Endothelial cell of umbilical vein (primary cell): Measurements from ENCODE around the gene TEX44. TPM values are rescaled to one million over a fixed set of nuclear protein-coding genes. Genes with fewer than 3 reads are reported as not detected.

Experiments
- BruUV-seq: library from RNA; stranded (reverse); fragments of 400-500 nt; replicated peaks from 2 replicates; lab custom pipeline; 2021; lab: Mats Ljungman, UMichigan
- CTCF ChIA-PET: fragments of 300-600, 350-600 bp; sonication (Branson Sonifier 250); formaldehyde crosslinking; loops from one replicate; lab custom pipeline; 2021; ENCODE audit warnings: antibody characterized with exemption, inconsistent platforms; lab: Charles Lee
- POLR2A ChIA-PET: fragments of 300-600, 350-600 bp; sonication (Branson Sonifier 250); formaldehyde crosslinking; loops from one replicate; lab custom pipeline; 2021; ENCODE audit warnings: antibody characterized with exemption, inconsistent platforms; lab: Charles Lee
- DNase-seq: peaks from one replicate; pipeline ENCODE4 v3.0.0-alpha.2; 2011; ENCODE audit warnings: low read depth, low spot score
- FAIRE-seq: peaks from 2 replicates; lab custom pipeline; 2011; peaks lifted over from hg19 to GRCh38; lab: Jason Lieb, UNC
- H2AFZ ChIP-seq: 2 replicates; pipeline ENCODE4 v1.6.0; 2012; ENCODE audit warnings: low read depth, low read length, control low read depth, inconsistent platforms
- H3K27ac ChIP-seq: 2 replicates; pipeline ENCODE4 v1.5.1; 2011; ENCODE audit warnings: low read depth, mild to moderate bottlenecking, control low read depth, low read length, moderate library complexity; ENCODE audit not compliant: insufficient read depth
- H3K27me3 ChIP-seq, 2 experiments: 2 replicates each; pipeline versions ENCODE4 v1.6.0 to v1.6.1; 2011; ENCODE audit warnings: low read length in 2 of 2, mixed read lengths in 1 of 2; ENCODE audit not compliant: control insufficient read depth in 2 of 2, insufficient read depth in 2 of 2
- H3K36me3 ChIP-seq, 2 experiments: 2 replicates in 1 of 2; 3 replicates in 1 of 2; pipeline ENCODE4 v1.5.1; 2011; ENCODE audit warnings: low read length in 2 of 2, mild to moderate bottlenecking in 1 of 2, moderate library complexity in 1 of 2; ENCODE audit not compliant: control insufficient read depth in 2 of 2, insufficient read depth in 2 of 2; ENCODE audit errors: extremely low read depth in 1 of 2
- H3K4me1 ChIP-seq: 3 replicates; pipeline ENCODE4 v1.5.1; 2011; ENCODE audit warnings: mild to moderate bottlenecking, low read length; ENCODE audit not compliant: control insufficient read depth, insufficient read depth; ENCODE audit errors: extremely low read depth
- H3K4me2 ChIP-seq: 2 replicates; pipeline ENCODE4 v1.6.1; 2011; ENCODE audit warnings: low read length, control low read depth, mixed read lengths; ENCODE audit not compliant: insufficient read depth
- H3K4me3 ChIP-seq, 3 experiments: fragments of 200-600 bp in 1 of 3; sonication (generic), shearing (Covaris generic) in 1 of 3; replicated peaks in 1 of 3; 2 replicates each; pipeline ENCODE4 v1.5.1; 2011 to 2016; ENCODE audit warnings: control low read depth in 3 of 3, low read length in 3 of 3, mild to moderate bottlenecking in 2 of 3, inconsistent platforms in 1 of 3, low read depth in 1 of 3, moderate library complexity in 1 of 3; ENCODE audit not compliant: insufficient read depth in 1 of 3
- H3K79me2 ChIP-seq: 2 replicates; pipeline ENCODE4 v1.6.0; 2012; ENCODE audit warnings: low read length, inconsistent platforms; ENCODE audit not compliant: control insufficient read depth, insufficient read depth
- H3K9ac ChIP-seq: replicated peaks from 2 replicates; pipeline ENCODE3; 2011; ENCODE audit warnings: low read length, control low read depth; ENCODE audit not compliant: insufficient read depth; ENCODE audit errors: extremely low read depth
- H3K9me1 ChIP-seq: replicated peaks from 3 replicates; pipeline ENCODE4 v1.6.0; 2011; ENCODE audit warnings: mild to moderate bottlenecking, low read length; ENCODE audit not compliant: control insufficient read depth, insufficient read depth; ENCODE audit errors: extremely low read depth
- H3K9me3 ChIP-seq: replicated peaks from 2 replicates; pipeline ENCODE4 v1.5.1; 2012; ENCODE audit warnings: low read length, inconsistent platforms; ENCODE audit not compliant: control insufficient read depth, insufficient read depth
- H4K20me1 ChIP-seq: replicated peaks from 2 replicates; pipeline ENCODE3; 2011; ENCODE audit warnings: mild to moderate bottlenecking, low read length; ENCODE audit not compliant: control insufficient read depth, insufficient read depth; ENCODE audit errors: extremely low read depth
- EZH2 ChIP-seq: IDR thresholded peaks from 2 replicates; pipeline ENCODE4 v1.6.1; 2012; ENCODE audit warnings: borderline replicate concordance, low read depth, mild to moderate bottlenecking, moderate library complexity, low read length, inconsistent platforms; ENCODE audit not compliant: severe bottlenecking
- FOS ChIP-seq: IDR thresholded peaks from 2 replicates; pipeline ENCODE4 v1.6.1; 2011; ENCODE audit warnings: mild to moderate bottlenecking, low read length, moderate library complexity, borderline replicate concordance; ENCODE audit not compliant: insufficient read depth
- GATA2 ChIP-seq: IDR thresholded peaks from 2 replicates; pipeline ENCODE4 v1.7.0; 2011; ENCODE audit warnings: low read depth, mild to moderate bottlenecking, moderate library complexity, mixed read lengths, low read length; ENCODE audit not compliant: insufficient read length, insufficient read depth
- JUN ChIP-seq: IDR thresholded peaks from 2 replicates; pipeline ENCODE4 v1.6.1; 2011; ENCODE audit warnings: borderline replicate concordance, low read depth; ENCODE audit not compliant: insufficient read length, insufficient read depth
- MYC ChIP-seq: IDR thresholded peaks from one replicate; pipeline ENCODE4 v1.6.1; 2011; ENCODE audit warnings: mild to moderate bottlenecking, low read depth, low read length
- POLR2A ChIP-seq: IDR thresholded peaks from 2 replicates; pipeline ENCODE4 v1.6.1; 2012; ENCODE audit warnings: low read depth, mild to moderate bottlenecking, control low read depth, low read length
- POLR2AphosphoS5 ChIP-seq: IDR thresholded peaks from 2 replicates; pipeline ENCODE4 v1.6.1; 2012; ENCODE audit warnings: low read depth, mild to moderate bottlenecking, control low read depth, low read length, moderate library complexity; ENCODE audit not compliant: insufficient read depth
- dilution Hi-C: fragments of 300-500 bp; cut with MboI; formaldehyde crosslinking; loops from one replicate; pipeline ENCODE4 v1.15.0; 2019; ENCODE audit warnings: low sequenced_read_pairs; ENCODE audit not compliant: extremely low pct_ligation_motif_present
- intact Hi-C: fragments of 100-400 bp; cut with micrococcal nuclease; formaldehyde crosslinking; loops from one replicate; pipeline ENCODE4 v1.10.0; 2022
- polyA plus RNA-seq, 4 experiments: library from polyadenylated mRNA; depleted of rRNA in 3 of 4; stranded (reverse) in 3 of 4; unstranded in 1 of 4; fragments of >200 nt; gene quantifications; 2 replicates each; pipeline versions ENCODE4 v1.2.1 to v1.2.3, GENCODE V29; 2011 to 2012; ENCODE audit warnings: missing spikeins in 1 of 4
- total RNA-seq: library from RNA; stranded (reverse); gene quantifications from 2 replicates; pipeline ENCODE4 v1.2.3, GENCODE V29; 2021
- TF ChIP-seq, protein P1 (sequence below), 2 donors: IDR thresholded peaks; 1 replicate in 1 of 2; 2 replicates in 1 of 2; pipeline ENCODE4 v1.5.1; 2011; ENCODE audit warnings: low read length in 2 of 2, mild to moderate bottlenecking in 2 of 2, moderate library complexity in 2 of 2, control low read depth in 1 of 2, inconsistent platforms in 1 of 2, low read depth in 1 of 2; ENCODE audit not compliant: insufficient read depth in 1 of 2; ENCODE audit errors: extremely low read depth in 1 of 2
- TF ChIP-seq, protein P2 (sequence below): IDR thresholded peaks from 2 replicates; pipeline ENCODE4 v1.6.1; 2011; ENCODE audit not compliant: insufficient read depth, insufficient read length

Gene TEX44
- total and polyA plus RNA-seq, 2 donors (not counting 3 experiments of a cell fraction or from before 2014, with no cell fraction given): not detected

DNA sequence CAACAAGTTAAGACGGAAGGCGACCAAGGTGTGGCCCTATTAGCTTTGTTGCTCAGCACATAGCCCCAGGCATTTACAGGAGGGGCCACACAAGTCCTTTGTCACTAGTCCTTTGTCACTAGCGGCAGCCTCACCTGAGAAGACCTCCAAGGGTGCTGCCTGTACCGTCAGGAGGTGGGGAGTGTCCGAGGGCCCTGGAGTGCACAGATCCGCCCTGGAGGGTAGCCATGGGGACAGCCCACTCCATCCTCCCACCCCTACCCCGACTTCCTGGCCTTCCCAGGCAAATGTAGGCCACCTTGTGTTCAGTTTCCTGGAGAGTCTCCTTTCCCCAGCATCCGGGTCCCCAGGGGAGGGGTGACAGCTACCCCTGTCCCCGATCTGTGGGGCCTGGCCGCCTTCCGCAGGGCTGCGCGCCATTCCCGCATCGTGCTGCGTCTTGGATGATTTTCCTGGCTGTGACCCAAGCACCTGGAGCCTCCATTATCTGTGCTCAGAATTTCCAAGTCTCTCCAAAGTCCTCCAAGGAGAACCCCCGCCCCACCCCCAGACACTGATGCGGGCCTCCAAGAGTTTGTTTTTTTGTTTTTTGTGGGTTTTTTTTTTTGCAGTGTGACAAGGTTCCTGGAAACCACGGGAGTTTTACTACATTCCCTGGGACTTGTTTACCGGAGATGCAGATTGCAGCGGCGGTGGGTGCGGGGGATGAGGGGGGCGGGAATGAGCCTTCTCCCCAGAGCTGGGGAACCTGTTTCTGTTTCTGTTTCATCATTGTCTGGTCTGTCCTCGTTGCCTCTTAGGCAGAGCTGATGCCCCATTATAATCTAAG lies 28.6 kb downstream of the TEX44 start:
- CTCF ChIA-PET: interaction anchor here (1.1 to 1.8 kb wide), 2 partner anchors 54 to 56 kb away, joined by 3 to 4 read pairs; no protein-coding TSS in a partner anchor
- no peaks in the 10 kb centered on the region for H3K27me3 ChIP-seq
- H3K9me1 ChIP-seq: no peaks in the 10 kb centered on the region
- no peak overlapping the region for H3K4me2 ChIP-seq
- BruUV-seq: no TSS peak
- DNase-seq (no peak), FAIRE-seq (no peak)
- TF ChIP-seq GATA2 (no peak), JUN (no peak), POLR2A (no peak), EZH2 (no peak), MYC (no peak), FOS (no peak), POLR2AphosphoS5 (no peak)
- TF ChIP-seq, protein P1, sequence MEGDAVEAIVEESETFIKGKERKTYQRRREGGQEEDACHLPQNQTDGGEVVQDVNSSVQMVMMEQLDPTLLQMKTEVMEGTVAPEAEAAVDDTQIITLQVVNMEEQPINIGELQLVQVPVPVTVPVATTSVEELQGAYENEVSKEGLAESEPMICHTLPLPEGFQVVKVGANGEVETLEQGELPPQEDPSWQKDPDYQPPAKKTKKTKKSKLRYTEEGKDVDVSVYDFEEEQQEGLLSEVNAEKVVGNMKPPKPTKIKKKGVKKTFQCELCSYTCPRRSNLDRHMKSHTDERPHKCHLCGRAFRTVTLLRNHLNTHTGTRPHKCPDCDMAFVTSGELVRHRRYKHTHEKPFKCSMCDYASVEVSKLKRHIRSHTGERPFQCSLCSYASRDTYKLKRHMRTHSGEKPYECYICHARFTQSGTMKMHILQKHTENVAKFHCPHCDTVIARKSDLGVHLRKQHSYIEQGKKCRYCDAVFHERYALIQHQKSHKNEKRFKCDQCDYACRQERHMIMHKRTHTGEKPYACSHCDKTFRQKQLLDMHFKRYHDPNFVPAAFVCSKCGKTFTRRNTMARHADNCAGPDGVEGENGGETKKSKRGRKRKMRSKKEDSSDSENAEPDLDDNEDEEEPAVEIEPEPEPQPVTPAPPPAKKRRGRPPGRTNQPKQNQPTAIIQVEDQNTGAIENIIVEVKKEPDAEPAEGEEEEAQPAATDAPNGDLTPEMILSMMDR (IDR thresholded peaks at IDR 0.05; ENCODE audit: extremely low read depth in 1 of 2, insufficient read depth in 1 of 2, low read depth in 1 of 2, low read length in 2 of 2): no peak
- TF ChIP-seq, protein P2, sequence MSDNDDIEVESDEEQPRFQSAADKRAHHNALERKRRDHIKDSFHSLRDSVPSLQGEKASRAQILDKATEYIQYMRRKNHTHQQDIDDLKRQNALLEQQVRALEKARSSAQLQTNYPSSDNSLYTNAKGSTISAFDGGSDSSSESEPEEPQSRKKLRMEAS: no peak
- H3K4me3 ChIP-seq: no peak overlapping the region
- dilution Hi-C loops: no loop called here
- no peak overlapping the region for H3K9ac ChIP-seq
- no peak overlapping the region for H2AFZ ChIP-seq
- H3K36me3 ChIP-seq: no peaks in the 10 kb centered on the region
- POLR2A ChIA-PET: no interaction called here
- H3K79me2 ChIP-seq: no peaks in the 10 kb centered on the region
- H4K20me1 ChIP-seq: no peaks in the 10 kb centered on the region
- H3K27ac ChIP-seq: no peak overlapping the region
- no peaks in the 10 kb centered on the region for H3K9me3 ChIP-seq
- H3K4me1 ChIP-seq: no peaks in the 10 kb centered on the region
- intact Hi-C loops: no loop called here
